NOMO-1 treated with dmso at 0.1 percent for 144 hours (cell line): Measurements from ENCODE around the gene CCSER1.
A peak's percentile ranks its signal among the peaks of the same experiment; 100 is the strongest.

Experiments
- DNase-seq: peaks from one replicate; lab custom pipeline; 2025; ENCODE audit not compliant: unreplicated experiment; lab: John Stamatoyannopoulos, UW

CCSER1 gene

GRCh38 chr4:90127223-90127705, at the start of gene CCSER1:
TSS of gene CCSER1 (plus strand) at chr4:90127394.
- DNase-seq, result no peak

- DNase-seq, result no peak
These were observed 48.8 kb upstream of the CCSER1 start for GRCh38 chr4:90078440-90078839.

- DNase-seq, result no peak
These were observed 47.1 kb upstream of the CCSER1 start for GRCh38 chr4:90080116-90080515.

GRCh38 chr4:90081432-90082144, 45.6 kb upstream of the CCSER1 start:
- DNase-seq, result no peak

- DNase-seq, result no peak
These were observed 44.7 kb upstream of the CCSER1 start for GRCh38 chr4:90082449-90082848.

- no peak for DNase-seq
These were observed 42.8 kb upstream of the CCSER1 start for GRCh38 chr4:90084277-90084966.

- no peak for DNase-seq
These were observed 42.3 kb upstream of the CCSER1 start for GRCh38 chr4:90084967-90085295.

GRCh38 chr4:90093526-90093925, 33.7 kb upstream of the CCSER1 start:
- DNase-seq, result no peak

- DNase-seq, result no peak
These were observed 32.2 kb upstream of the CCSER1 start for GRCh38 chr4:90095000-90095399.

- DNase-seq, result peak; percentile 21
These were observed 27.4 kb upstream of the CCSER1 start for GRCh38 chr4:90099812-90100211.

- DNase-seq, result no peak
These were observed 23.2 kb upstream of the CCSER1 start for GRCh38 chr4:90103991-90104390.

- no peak for DNase-seq
These were observed 21.9 kb upstream of the CCSER1 start for GRCh38 chr4:90105274-90105673.

GRCh38 chr4:90112715-90113114, 14.5 kb upstream of the CCSER1 start:
- no peak for DNase-seq

- DNase-seq, result no peak
These were observed 13.2 kb upstream of the CCSER1 start for GRCh38 chr4:90113881-90114457.

- DNase-seq, result no peak
These were observed 8.5 kb upstream of the CCSER1 start for GRCh38 chr4:90118527-90119195.

- no peak for DNase-seq
These were observed 7.2 kb upstream of the CCSER1 start for GRCh38 chr4:90120037-90120436.

- no peak for DNase-seq
These were observed 6.4 kb upstream of the CCSER1 start for GRCh38 chr4:90120815-90121214.

GRCh38 chr4:90121676-90122354, 5.4 kb upstream of the CCSER1 start:
- DNase-seq, result no peak

- no peak for DNase-seq
These were observed 4.8 kb upstream of the CCSER1 start for GRCh38 chr4:90122355-90122748.

- DNase-seq, result no peak
These were observed 2.9 kb upstream of the CCSER1 start for GRCh38 chr4:90124276-90124675.

- no peak for DNase-seq
These were observed 389 bp upstream of the CCSER1 start for GRCh38 chr4:90126805-90127204.
